Activated T-helper 9 cell treated with anti-CD3 and anti-CD28 coated beads, Interleukin-2, amount 50 U/mL, for 16 hours (primary cell): ENCODE results near the gene TBL2.
"Not testable (repeated sequence)": the region's sequence is repeated elsewhere in the genome, so short reads cannot be mapped to it uniquely, and the experiment has no call there.

Experiments
- DNase-seq: peaks from one replicate; pipeline ENCODE4 v3.0.0-alpha.2; 2020; ENCODE audit warnings: low read depth

Gene TBL2

DNA sequence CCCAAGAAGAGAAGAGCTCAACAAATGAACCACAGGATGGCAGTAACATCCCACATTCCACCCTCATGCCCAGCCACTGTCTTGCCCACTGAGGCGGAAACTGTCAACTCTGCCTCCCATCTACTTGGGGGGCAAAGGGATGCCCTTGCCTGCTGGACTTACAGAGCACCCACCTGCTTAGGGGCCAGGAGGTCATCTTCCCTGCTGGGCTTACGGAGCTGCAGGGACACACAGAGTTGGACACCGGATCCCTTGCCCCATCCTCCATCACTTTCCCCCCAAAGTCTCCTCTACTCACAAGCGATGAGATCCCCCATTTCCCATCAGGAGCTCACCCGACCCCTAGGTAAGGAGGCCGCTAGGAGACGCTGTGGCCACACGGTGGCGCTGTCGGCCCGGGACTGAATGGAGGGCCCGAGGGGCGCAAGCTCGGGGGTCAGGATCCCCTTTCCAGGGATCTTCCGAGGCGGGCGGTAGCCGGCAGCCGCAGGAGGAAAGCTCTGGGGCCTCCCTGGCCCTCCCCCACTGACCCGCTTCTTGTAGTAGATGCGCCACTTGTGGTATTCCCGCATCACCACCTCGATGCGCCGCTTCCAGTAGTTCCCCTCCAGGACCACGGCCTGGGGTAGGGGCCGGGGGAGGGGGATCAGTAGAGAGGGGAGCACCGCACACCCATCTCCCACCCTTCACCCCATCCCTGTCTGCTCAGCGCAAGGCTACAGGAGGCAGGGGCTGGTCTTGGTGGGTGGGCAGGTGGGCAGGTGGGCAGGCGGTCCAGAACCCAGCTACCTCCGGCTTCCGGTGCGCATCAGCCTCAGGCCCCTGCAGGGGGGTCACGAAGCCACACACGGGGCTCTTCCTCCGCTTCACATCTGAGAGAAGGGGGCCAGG is 28.7 kb upstream of the TBL2 start:
- DNase-seq = peak; percentile 56

DNA sequence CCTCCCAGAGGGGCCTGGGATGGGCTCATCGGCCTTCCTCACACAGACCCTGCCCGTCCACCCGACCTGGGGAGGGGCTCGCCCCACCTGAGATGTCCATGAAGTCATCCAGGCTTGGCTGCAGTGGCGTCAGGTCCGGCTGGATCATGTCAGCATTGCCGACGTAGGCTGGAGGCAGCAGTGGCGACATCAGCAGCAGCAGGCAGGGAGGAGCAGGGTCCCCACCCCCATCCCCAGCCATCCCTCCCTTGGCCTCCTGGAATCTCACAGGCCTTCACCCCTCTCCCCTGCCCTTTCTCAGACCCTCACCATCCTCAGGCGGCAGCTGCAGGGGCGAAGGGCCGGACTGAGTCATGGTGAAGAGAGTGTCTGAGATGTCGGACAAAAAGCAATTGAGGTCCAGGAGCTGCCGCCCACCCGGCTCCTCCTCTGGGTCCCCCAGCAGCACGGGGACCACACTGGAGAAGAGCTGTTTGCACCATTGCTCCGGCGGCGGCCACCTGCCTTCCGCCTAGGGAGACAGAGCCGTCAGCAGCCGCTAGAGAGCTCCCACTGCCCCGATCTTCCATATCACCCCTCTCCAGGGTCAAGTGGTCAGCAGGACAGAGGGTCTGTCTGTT is 27.3 kb upstream of the TBL2 start:
- DNase-seq = no peak

DNA sequence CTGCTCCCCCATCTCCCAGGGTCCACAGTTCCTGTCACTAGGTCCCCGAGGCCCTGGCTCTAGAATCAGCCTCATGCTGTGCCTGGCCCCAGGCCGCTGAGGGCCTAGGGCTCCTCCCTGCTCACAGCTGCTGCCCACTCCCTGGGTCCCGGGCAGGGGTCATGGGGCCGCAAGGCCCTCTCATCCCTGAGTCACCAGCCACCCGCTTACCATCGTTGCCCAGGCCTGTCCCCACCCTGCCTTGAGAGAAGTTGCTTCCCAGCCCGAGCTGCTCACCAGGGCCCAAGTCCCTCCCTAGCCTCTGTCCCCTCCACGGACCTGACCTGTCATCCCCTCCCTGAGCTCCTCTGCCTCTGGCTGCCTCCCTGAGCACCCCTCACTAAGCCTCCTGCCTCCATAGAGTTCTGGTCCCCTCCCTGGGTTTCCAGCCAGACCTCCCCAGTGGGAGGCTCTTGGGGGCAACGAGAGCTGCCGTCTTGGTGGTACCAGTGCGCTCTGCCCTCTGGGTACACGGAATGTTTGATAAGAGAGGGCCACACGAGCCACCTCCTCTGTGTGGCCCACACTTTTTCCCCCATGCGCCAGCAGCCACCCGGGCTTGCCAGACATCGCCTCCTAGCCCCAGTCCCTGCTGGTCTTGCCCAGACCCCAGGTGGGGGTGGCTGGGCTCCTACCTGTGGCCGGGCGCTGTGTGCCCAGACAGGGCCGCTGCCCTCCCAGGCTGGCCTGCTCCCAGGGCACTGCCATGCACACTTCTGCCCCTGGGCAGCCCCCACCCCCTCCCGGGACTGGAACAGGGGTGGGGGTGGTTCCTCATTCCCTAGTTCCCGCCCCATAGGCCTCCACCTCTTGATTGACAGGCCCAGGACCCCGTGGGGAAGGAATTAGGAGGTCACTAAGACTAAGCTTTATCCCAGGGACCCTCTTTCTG is 24.6 kb upstream of the TBL2 start:
- no peak for DNase-seq

DNA sequence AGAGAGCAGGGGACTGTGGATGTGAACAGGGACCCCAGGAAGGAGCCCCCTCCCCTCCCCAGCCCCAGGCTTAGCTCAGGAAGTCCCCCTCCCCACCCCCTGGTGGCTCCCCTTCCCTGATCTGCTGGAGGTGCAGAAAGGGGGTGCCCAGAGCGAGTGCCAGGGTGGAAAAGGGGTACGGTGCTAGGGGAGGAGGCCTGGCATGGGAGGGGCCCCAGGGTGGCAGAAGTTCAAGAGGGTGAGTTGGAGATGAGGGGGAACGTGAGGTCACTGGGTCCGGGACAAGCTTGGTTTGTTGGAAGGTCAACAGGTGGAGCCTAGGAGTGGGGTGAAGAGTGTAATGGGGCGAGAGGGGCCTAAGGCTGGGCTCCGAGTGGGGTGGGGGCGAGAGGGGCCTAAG is 21.5 kb upstream of the TBL2 start:
- DNase-seq = no peak

DNA sequence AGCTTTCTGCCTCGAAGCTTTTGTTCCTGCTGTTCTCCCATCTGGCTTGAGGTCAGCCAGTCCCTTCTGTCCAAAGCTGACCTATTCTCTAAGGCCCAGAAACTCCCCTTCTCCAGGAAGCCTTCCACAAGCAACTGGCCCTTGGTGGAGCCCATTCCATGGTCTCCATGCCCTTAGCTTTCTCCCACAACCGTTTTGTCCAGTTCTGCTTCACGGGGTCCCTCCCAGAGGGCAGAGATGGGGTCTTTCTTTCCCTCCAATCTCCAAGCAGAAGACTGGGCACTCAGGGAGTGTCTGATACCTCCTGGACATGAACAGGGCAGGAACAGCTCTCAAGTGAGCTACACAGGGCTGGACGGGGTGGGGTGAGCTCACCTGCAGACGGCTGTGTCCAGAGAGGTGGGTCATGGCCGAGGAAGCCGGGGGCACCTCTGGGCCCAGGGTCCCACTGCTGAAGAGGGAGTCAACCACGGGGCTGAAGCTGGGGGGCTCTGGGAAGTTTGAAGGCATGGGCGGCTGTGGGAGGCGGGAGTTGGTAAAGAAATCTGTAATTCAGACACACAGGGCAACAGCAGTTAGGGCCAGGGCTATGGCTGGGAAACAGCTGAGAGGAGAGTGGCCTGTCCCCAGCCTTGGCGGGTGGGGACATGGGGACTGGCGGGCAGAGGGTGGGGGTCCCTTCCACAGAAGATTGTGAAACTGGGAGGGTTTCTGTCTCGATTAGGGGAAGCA is 20.9 kb upstream of the TBL2 start:
- no peak for DNase-seq

DNA sequence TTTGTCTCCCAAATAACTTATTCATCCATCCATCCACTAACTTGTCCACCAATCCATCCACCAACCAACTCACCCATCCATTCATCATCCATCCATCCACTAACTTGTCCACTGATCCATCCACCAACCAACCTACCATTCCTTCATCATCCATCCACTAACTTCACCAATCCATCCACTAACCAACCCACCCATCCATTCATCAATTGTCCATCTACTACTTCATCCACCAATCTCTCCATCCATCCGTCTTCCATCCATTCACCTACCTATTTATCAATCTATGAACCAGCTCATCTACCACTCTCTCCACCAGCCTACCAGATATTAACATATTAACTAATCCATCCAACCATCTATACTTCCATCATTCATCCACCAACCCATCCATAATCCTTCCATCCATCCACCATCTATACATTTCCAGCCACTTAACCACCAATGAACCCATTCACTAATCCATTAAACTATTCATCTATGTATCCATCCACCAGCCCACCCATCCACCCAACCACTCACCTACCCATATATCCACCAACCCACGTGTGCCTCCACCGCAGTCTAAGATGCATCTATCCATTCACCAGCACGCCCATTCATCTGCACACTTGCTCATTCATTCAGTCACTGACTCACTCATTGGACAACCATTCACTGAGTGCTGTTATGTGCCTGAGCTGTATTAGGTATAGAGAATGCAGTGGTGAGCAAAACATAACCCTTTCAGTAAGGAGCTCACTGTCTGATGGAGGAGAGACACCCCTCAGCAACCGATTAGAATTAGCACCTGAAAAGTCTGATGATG is 19.8 kb upstream of the TBL2 start:
- no peak for DNase-seq

DNA sequence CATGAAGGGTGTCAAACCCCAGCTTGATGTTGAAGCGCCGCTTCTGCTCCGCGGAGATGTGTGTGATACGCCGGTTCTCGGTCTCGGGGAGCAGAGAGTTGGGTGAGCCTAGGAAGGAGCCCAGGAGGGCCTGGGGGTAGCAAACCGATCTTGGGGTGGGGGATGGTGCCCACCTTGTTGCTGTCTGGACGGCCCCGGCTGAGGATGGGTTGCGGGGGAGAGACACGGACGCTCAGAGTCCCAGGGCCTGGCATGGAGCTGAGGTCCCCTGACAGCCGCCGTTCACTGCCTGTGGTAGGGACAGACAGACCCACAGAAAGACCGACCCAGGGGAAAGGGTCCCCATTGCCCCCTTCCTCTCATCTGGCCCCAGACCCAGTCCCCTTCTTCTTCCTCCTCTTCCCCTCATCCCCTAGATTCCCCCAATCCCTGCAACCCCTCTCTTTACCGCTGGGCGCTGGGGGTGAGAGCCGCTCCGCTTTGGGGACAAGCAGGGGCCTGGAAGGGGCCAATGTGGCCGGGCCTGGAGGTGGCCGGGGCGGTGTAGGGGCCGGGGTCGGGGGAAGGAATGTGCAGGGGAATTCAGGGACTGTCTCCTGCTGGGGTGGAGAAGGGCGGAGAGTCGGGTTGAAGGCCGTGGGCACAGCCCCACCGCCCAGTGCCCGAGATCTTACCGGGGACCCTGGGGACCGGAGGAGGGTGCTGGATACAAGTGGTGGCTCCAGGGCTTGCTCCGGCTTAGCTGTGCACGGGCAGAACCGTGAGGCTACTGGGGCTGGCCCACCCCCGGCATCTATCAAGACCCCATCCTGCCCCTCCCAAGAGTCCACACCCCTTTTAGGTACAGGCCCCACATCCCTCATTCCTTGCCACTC is 18.0 kb upstream of the TBL2 start:
- no peak for DNase-seq

DNA sequence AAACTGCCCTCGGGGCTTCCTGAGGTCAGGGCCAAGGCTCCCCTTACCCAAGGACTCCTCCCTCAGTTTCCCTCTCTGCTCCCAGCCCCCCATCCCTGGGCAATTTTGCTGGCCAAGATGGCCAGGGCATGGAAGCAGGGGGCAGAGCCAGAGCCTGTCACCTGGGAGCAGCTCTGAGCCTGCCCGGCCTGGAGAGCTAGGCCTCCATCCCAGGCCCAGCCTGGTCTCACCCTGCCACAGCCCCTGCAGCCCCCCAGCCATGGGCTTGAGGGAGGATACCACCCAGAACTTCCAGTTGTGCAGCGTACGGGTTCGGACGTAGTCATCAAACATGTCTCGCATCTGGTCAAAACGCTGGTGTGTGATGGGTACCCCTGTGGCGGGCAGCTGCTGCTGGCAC is 17.0 kb upstream of the TBL2 start:
- no peak for DNase-seq

DNA sequence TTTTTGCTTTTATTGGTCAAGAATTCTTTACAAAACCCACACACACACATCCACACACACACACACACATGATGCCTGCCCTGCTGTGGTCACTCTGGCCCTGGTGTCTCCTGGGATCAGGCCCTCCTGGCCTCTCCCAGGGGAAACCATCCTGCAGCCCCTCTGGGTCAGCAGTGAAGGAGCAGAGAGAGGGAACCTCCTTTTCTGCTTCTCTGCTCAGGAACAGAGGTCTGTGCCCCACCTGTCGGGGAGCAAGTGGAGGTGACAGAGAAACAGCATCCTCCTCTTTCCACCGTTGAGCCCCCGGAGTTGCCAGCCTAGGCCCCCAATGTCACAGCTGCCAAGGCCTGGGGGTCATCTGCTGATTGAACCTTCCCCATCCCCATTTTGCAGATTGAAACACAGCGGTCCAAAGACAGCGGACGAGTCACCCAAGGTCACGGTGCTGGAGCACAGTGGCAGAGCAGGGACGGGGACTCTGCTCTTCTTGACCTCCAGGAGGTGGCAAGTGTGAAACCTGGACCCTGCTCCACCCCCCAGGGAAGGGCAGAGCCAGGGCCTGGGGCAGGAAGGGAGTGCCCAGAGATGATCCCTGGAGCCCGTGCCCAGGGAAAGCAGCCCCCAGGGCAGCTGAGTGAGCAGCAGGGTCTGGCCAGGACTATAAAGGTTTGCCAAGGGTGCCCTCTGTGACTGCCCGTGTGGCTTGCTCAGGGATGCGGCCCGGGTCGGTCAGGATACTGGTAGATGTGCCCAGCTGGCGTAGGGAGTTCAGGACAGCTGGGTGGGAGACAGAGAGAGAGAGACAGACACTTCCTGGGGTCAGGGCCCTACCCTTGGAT is 15.0 kb upstream of the TBL2 start:
- no peak for DNase-seq

DNA sequence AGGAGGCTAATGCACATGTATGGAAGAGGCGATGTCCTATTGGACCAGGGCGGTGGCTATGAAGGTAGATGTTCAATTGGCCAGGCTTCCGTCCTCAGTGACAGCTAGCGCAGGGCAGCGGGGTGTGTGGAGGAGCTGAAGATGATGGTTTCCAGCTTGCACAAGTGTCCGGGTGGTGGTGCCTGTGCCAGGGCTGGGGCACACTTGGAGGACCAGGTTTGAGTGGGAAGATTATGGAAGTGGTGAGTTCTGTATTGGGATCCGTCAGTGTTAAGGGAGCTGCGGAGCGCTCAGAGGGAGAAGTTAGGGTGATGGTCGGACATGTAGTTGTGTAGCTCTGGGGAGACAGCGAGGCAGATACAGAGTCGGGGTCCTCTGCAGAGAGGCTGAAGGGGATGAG is 8.5 kb upstream of the TBL2 start:
- DNase-seq = no peak

DNA sequence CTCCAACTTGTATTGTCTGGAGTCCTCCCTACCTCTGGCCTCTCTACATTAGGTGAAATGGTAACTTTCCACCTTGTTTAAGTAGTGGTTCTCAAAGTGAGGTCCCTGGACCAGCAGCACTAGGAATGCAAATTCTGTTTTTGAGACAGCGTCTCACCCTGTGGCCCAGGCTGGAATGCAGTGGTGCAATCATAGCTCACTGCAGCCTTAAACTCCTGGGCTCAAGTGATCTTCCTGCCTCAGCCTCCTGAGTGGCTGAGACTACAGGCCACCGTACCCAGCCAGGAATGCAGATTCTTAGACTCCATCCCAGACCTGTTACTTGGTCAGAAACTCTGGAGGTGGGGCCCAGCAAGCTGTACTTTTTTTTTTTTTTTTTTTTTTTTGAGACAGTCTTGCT is 6.8 kb upstream of the TBL2 start:
- DNase-seq = no peak

DNA sequence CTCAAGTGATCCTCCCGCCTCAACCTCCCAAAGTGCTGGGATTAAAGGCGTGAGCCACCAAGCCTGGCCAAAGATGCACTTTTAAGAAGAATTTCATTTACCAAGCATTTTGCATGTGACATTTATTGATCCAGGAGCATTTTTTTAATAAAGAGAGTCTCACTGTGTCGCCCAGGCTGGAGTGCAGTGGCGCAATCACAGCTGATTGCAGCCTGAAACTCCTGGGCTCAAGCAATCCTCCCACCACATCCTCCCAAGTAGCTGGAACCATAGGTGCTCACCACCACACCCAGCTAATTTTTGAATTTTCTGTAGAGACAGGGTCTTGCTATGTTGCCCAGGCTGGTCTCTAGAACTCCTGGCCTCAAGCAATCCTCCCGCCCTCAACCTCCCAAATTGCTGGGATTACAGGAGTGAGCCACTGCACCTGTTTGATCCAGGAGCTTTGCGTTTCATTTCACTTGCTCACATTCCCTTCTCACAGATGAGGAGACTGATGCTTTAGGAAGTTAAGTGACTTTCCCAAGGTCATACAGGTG is 4.4 kb upstream of the TBL2 start:
- DNase-seq = no peak

DNA sequence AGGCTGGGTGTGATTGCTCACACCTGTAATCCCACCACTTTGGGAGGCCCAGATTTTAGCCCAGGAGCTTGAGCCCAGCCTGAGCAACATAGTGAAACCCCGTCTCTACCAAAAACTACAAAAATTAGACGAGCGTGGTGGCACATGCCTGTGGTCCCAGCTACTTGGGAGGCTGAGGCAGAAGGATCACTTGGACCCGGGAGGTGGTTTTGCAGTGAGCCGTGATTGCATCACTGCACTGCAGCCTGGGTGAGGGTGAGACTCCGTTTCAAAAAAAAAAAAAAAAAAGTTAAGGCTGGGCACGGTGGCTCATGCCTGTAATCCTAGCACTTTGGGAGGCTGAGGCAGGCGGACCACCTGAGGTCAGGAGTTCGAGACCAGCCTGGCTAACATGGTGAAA is 2.6 kb upstream of the TBL2 start:
- not testable (repeated sequence) for DNase-seq

DNA sequence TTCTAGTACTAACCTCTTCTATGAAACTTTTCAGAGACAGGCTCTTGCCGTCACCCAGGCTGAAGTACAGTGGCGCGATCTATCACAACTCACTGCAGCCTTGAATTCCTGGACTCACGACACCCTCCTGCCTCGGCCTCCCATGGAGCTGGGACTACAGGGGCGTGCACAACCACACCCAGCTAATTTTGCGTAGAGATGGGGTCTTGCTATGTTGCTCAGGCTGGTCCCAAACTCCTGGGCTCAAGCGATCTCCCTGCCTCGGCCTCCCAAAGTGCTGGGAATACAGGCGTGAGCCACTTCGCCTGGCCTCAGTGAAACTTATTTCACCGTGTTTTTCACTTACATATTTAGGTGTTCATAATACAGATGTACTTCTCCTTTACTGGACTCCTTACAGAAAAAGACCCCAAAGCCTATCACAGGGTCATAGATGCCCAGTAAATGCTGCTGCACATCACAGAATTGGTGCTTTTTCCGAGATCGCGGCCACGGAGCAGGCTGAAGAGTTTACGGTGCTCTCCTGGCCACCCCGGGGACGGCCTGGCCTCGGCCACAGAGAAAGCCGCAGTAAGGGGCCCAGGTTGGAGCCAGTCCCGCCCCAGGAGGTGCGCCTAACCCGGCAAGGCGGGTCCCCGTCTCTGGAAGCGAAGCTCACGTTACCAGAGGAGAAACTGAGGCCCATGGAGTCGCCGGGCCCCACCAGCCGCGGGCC is 595 bp downstream of the TBL2 start:
- no peak for DNase-seq

DNA sequence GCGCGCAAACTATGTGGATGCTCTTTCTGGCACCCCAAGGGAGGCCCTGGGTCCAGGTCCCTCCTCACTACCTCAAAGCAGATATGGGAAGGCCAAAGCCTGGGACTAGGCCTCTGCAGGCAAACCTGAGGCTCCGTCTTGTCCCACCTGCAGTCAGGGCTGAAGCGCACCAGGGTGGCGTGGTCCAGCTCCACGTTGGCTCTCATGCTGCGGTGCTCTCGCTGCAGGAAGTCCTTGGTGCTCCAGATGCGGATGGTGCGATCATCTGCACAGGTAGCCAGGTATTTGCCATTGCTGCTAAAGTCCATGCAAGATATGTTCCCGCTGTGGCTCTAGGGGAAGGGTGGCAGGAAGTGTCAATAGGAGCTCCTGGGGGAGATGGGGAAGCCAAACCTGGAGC is 4.6 kb downstream of the TBL2 start:
- no peak for DNase-seq

DNA sequence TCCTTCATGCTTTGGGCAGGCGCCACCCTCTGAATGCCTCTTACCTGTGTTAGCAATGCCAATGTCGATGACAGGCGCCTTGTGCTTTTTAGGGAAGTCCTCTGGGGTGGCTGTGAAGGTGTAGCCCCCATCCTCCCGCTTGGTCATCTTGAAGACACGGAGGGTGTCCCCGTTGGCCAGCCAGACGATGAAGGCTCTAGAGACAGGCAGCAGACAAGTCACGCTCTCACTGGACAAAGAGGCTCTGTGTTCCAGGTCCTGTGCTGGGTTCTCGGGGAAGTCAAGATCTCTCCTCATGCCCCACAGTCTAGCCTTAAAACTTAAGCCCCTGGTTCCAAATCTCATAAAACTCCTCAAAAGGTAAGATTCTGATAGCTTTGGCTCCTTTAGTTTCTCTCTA is 5.1 kb downstream of the TBL2 start:
- no peak for DNase-seq

DNA sequence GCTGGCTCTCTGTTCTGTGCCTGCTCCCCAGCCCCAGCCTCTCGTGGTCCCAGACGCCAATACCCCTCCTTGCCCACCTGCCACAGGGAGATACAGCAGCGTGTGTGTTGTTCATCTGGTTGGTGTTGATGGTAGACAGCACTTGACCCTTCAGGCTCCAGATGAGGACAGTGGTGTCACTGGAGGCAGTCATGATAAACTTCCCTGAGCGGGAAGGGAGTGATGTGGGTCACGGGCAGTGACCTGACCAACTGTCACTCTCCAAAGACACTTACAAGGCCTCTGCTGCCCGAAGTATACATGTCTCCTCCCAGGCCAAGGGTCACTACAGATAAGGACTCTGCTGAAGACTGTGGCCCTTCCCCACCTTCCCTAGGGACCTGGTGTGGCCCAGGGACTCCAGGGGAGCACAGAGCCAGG is 5.6 kb downstream of the TBL2 start:
- DNase-seq = no peak

DNA sequence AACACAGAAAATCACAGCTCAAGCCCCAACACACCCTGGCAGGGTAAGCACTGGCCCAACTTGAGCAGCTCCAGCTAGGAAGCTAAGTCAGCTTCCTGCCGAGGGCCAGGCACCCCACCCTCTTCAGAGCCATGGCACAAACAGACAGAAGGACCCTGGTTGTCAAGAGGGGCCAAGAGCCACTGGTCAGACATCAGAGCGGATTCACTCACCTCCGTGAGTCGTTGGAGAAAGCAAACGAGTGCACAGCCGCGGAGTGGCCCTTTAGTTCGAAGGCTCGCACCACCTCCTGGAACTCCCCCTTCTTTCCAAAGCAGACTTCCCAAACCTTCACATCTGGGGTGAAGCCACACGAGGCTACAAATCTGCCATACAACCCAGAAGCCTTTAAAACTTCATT is 7.4 kb downstream of the TBL2 start:
- DNase-seq = no peak
